OCI-LY7 (cell line): Measurements from ENCODE around the gene GET3.

Experiments
- EZH2phosphoT487 ChIP-seq: fragments of 200-600 bp; sonication (generic); IDR thresholded peaks from 2 replicates; pipeline ENCODE4 v1.6.1; 2018; ENCODE audit warnings: low read depth, borderline replicate concordance, mild to moderate bottlenecking, mixed run types, antibody characterized with exemption, low read length, moderate library complexity, mixed read lengths
- TF ChIP-seq, protein P1 (sequence below): fragments of 200-600 bp; sonication (generic); conservative IDR thresholded peaks from 2 replicates; pipeline ENCODE4 v1.5.1; 2014; ENCODE audit warnings: mild to moderate bottlenecking, antibody characterized with exemption, low read length, moderate library complexity, mixed read lengths

DNA sequence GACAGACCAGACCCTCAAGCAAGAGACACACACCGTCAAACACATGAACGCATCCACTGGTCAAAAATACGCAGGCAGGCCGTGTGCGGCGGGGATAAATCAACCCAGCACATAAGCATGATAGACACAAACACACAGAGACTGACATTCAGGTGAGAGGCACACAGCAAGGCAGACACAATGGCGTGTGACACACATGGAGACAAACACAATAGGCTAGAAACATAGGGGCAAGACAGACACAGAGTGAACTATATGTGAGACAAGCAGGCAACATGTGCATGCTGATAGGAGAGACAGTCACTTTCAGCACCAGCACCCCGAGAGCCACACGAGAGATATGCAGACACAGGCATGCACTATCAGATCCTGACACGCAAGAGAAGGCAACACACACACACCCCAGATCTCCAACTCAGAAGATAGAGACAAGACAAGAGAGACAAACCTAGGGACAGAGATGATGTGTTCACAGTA is 47.1 kb downstream of the GET3 start:
- TF ChIP-seq EZH2phosphoT487, result no peak
- TF ChIP-seq, protein P1, sequence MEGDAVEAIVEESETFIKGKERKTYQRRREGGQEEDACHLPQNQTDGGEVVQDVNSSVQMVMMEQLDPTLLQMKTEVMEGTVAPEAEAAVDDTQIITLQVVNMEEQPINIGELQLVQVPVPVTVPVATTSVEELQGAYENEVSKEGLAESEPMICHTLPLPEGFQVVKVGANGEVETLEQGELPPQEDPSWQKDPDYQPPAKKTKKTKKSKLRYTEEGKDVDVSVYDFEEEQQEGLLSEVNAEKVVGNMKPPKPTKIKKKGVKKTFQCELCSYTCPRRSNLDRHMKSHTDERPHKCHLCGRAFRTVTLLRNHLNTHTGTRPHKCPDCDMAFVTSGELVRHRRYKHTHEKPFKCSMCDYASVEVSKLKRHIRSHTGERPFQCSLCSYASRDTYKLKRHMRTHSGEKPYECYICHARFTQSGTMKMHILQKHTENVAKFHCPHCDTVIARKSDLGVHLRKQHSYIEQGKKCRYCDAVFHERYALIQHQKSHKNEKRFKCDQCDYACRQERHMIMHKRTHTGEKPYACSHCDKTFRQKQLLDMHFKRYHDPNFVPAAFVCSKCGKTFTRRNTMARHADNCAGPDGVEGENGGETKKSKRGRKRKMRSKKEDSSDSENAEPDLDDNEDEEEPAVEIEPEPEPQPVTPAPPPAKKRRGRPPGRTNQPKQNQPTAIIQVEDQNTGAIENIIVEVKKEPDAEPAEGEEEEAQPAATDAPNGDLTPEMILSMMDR, result no peak
